OCI-LY1 (cell line): ENCODE measurements around the gene RD3L.

Experiments
- H2AFZ ChIP-seq: fragments of 200-600 bp; sonication (generic), shearing (Covaris generic); 2 replicates; pipeline ENCODE4 v1.6.0; 2014; ENCODE audit warnings: antibody characterized with exemption, mild to moderate bottlenecking, low read length
- H3F3A ChIP-seq: fragments of 200-600 bp; sonication (generic), shearing (Covaris generic); 2 replicates; pipeline ENCODE4 v1.6.0; 2014; ENCODE audit warnings: mild to moderate bottlenecking, antibody characterized with exemption, low read length, moderate library complexity; ENCODE audit not compliant: insufficient read depth
- H3K27ac ChIP-seq: fragments of 200-600 bp; sonication (generic); 2 replicates; pipeline ENCODE4 v1.5.1; 2014; ENCODE audit warnings: low read length, mixed run types, mild to moderate bottlenecking, low read depth; ENCODE audit not compliant: poor library complexity, severe bottlenecking
- H3K27me3 ChIP-seq: fragments of 200-600 bp; sonication (generic); 2 replicates; pipeline ENCODE4 v1.6.0; 2014; ENCODE audit warnings: antibody characterized with exemption, mild to moderate bottlenecking, low read length, moderate library complexity; ENCODE audit not compliant: insufficient read depth
- H3K36me3 ChIP-seq: fragments of 200-600 bp; sonication (generic); 2 replicates; pipeline ENCODE4 v1.6.1; 2014; ENCODE audit warnings: mild to moderate bottlenecking, antibody characterized with exemption, low read length, moderate library complexity, mixed read lengths; ENCODE audit not compliant: insufficient read depth
- H3K4me1 ChIP-seq: fragments of 200-600 bp; sonication (generic); 2 replicates; pipeline ENCODE4 v1.5.1; 2014; ENCODE audit warnings: mild to moderate bottlenecking, low read length, moderate library complexity; ENCODE audit not compliant: insufficient read depth, severe bottlenecking
- H3K4me2 ChIP-seq: fragments of 200-600 bp; sonication (generic), shearing (Covaris generic); 2 replicates; pipeline ENCODE4 v1.6.1; 2014; ENCODE audit warnings: low read length
- H3K4me3 ChIP-seq: fragments of 200-600 bp; sonication (generic); 2 replicates; pipeline ENCODE4 v1.5.1; 2014; ENCODE audit warnings: low read length, low read depth, mild to moderate bottlenecking, mixed read lengths; ENCODE audit not compliant: poor library complexity, severe bottlenecking
- H3K79me2 ChIP-seq: fragments of 200-600 bp; shearing (Covaris generic); 2 replicates; pipeline ENCODE4 v1.6.1; 2016; ENCODE audit warnings: mixed run types, low read length, mixed read lengths; ENCODE audit not compliant: insufficient read depth
- H3K9ac ChIP-seq: fragments of 200-600 bp; sonication (generic), shearing (Covaris generic); 2 replicates; pipeline ENCODE4 v1.6.1; 2014; ENCODE audit warnings: mild to moderate bottlenecking, low read length, mixed read lengths
- H3K9me2 ChIP-seq: fragments of 200-600 bp; sonication (generic), shearing (Covaris generic); 2 replicates; pipeline ENCODE4 v1.6.1; 2014; ENCODE audit warnings: low read depth, mild to moderate bottlenecking, low read length, mixed read lengths
- H3K9me3 ChIP-seq: fragments of 200-600 bp; shearing (Covaris generic); 2 replicates; pipeline ENCODE4 v1.6.1; 2014; ENCODE audit warnings: low read length, mixed read lengths
- H4K20me1 ChIP-seq: fragments of 200-600 bp; sonication (generic), shearing (Covaris generic); 2 replicates; pipeline ENCODE4 v1.6.0; 2016; ENCODE audit warnings: mild to moderate bottlenecking, low read length; ENCODE audit not compliant: insufficient read depth
- CTCF ChIP-seq: fragments of 200-600 bp; sonication (generic), shearing (Covaris generic); IDR thresholded peaks from 2 replicates; pipeline ENCODE4 v1.5.1; 2017; ENCODE audit warnings: mild to moderate bottlenecking, antibody characterized with exemption, low read length, moderate library complexity, mixed read lengths
- EZH2 ChIP-seq: fragments of 200-600 bp; sonication (generic), shearing (Covaris generic); IDR thresholded peaks from 2 replicates; pipeline ENCODE4 v1.8.0; 2017; ENCODE audit warnings: borderline replicate concordance, mixed run types, mild to moderate bottlenecking, antibody characterized with exemption, low read length, moderate library complexity, mixed read lengths

The RD3L gene

DNA sequence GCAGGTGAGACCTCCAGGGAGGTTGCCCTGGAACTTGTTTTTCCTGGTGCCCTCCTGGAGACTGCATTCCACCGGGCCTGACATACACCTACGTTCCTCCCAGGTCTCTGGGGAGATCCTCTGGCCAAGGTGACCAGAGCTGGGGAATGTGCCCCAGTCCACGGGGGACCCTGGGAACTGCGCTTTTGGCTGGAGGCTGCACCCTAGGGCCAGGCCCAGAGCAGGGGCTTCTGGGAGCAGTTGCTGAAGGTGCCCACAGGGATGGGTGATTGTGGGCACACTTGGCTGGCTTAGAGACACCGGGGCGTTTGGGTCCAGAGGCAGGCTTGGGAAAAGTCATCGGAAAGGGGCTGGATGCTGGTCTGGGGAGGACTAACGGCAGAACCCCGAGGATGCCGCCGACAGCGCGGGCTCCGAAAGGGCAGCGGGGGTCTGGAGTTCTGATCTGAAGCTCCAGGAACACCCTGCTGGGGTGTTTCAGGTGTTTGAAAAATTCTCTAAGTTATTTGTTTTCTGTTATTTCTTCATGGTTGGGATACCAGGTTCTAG, 50.6 kb downstream of the RD3L start:
- H3K27ac ChIP-seq, result no peak overlapping the region

DNA sequence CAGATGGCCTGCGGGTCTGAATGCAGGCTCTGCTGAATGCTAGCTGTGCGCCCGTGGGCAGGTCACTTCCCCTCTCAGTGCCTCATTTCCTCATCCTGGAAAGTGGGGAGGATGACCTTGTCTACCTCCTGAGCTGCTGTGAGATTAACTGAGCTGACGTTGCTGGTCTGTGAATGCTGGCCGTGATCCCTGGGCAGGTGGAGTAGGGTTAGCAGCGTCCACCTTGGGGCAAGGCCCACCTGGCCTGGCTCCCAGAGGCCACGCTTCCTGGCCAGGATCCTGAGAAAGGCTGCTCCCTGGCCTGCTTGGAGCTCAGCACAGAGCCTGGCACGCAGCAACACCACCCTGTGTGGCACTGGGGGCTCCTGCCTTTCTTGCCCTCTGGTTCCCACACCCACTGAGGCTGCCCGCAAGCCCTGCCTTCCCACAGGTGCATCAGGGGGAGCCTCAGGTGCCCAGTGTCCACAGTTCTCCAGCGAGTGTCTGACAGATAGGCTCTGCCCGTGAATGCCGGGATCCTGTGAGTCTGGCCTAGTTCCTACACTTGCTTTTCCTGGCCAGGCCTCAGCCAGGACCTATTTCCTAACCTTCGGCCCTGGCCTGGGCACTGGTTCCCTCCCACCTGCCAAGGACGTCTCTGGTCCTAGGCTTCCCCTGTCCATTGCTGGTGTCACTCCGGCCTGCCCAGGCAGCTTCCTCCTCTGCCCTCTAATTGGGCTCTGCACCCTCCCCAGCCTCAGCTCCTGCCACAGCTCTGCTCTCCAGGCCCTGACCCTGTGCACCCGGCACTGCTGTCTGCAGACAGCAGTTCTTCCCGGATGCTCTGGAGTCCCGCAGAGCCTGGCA, 51.3 kb downstream of the RD3L start:
- Histone ChIP-seq H3K4me1 (peaks cover 5% of the 10 kb centered on the region), H3K9me3 (no peaks in the 10 kb centered on the region), H3K27me3 (peaks cover 8% of the 10 kb centered on the region; the same call in 1 of the 2 replicates), H3K79me2 (no peaks in the 10 kb centered on the region), H3K36me3 (no peaks in the 10 kb centered on the region), H3K9ac (no peak overlapping the region), H3K4me3 (no peak overlapping the region), H3K9me2 (no peaks in the 10 kb centered on the region), H3F3A (no peaks in the 10 kb centered on the region), H3K27ac (no peak overlapping the region), H4K20me1 (no peaks in the 10 kb centered on the region), H2AFZ (no peak overlapping the region), H3K4me2 (no peak overlapping the region)
- no peak for TF ChIP-seq EZH2
- no peak for TF ChIP-seq CTCF

More for the DNA sequence above, 50.6 kb downstream of the RD3L start:
- no peaks in the 10 kb centered on the region for H3F3A ChIP-seq
- H3K4me3 ChIP-seq, result no peak overlapping the region
- H3K79me2 ChIP-seq, result no peaks in the 10 kb centered on the region
- H3K9me3 ChIP-seq, result no peaks in the 10 kb centered on the region
- H4K20me1 ChIP-seq, result no peaks in the 10 kb centered on the region
- H3K4me2 ChIP-seq, result no peak overlapping the region
- H3K9ac ChIP-seq, result no peak overlapping the region
- peaks cover 6% of the 10 kb centered on the region; the same call in 1 of the 2 replicates for H3K27me3 ChIP-seq
- H3K4me1 ChIP-seq, result peaks cover 5% of the 10 kb centered on the region
- no peaks in the 10 kb centered on the region for H3K9me2 ChIP-seq
- H2AFZ ChIP-seq, result no peak overlapping the region
- H3K36me3 ChIP-seq, result no peaks in the 10 kb centered on the region
- TF ChIP-seq EZH2 (no peak), CTCF (no peak)
